Stimulated activated CD8-positive, alpha-beta memory T cell treated with anti-CD3 and anti-CD28 coated beads, Interleukin-4, amount 100 ng/mL, for 4 hours (primary cell): Measurements from ENCODE around the gene XYLT2.
"Not testable (repeated sequence)": the region's sequence is repeated elsewhere in the genome, so short reads cannot be mapped to it uniquely, and the experiment has no call there.

Experiments used
- DNase-seq, 2 donors: peaks; one replicate each; pipeline ENCODE4 v3.0.0-alpha.2; 2020; ENCODE audit warnings: low read depth in 2 of 2, low spot score in 1 of 2

The XYLT2 gene

GRCh38 chr17:50345432-50346312, at the start of gene XYLT2:
TSS of gene XYLT2 (plus strand) at chr17:50346126. CDS start at chr17:50346141, 15 bp downstream.
- peak; percentile 77 to 84 for DNase-seq

GRCh38 chr17:50297407-50297865, 48.5 kb upstream of the XYLT2 start:
- peak; percentile 56 to 57 for DNase-seq

GRCh38 chr17:50298018-50298417, 47.9 kb upstream of the XYLT2 start:
- DNase-seq: no peak

- DNase-seq: no peak
These were observed 46.1 kb upstream of the XYLT2 start for GRCh38 chr17:50299776-50300175.

GRCh38 chr17:50300824-50301223, 45.1 kb upstream of the XYLT2 start:
- not testable (repeated sequence) for DNase-seq

GRCh38 chr17:50301891-50302584, 43.9 kb upstream of the XYLT2 start:
- DNase-seq: no peak

- DNase-seq: no peak
These were observed 42.9 kb upstream of the XYLT2 start for GRCh38 chr17:50303051-50303450.

GRCh38 chr17:50303596-50303995, 42.3 kb upstream of the XYLT2 start:
- DNase-seq: no peak

- no peak for DNase-seq
These were observed 41.0 kb upstream of the XYLT2 start for GRCh38 chr17:50304781-50305404.

- no peak for DNase-seq
These were observed 38.3 kb upstream of the XYLT2 start for GRCh38 chr17:50307654-50308053.

- DNase-seq: no peak
These were observed 37.3 kb upstream of the XYLT2 start for GRCh38 chr17:50308666-50309065.

- no peak for DNase-seq
These were observed 35.3 kb upstream of the XYLT2 start for GRCh38 chr17:50310455-50311111.

- DNase-seq: no peak
These were observed 34.8 kb upstream of the XYLT2 start for GRCh38 chr17:50311112-50311460.

GRCh38 chr17:50311483-50311882, 34.4 kb upstream of the XYLT2 start:
- DNase-seq: no peak

- no peak for DNase-seq
These were observed 33.6 kb upstream of the XYLT2 start for GRCh38 chr17:50312308-50312707.

GRCh38 chr17:50314456-50315011, 31.4 kb upstream of the XYLT2 start:
- no peak for DNase-seq

GRCh38 chr17:50316016-50316587, 29.8 kb upstream of the XYLT2 start:
- no peak for DNase-seq

- DNase-seq: not testable (repeated sequence)
These were observed 29.3 kb upstream of the XYLT2 start for GRCh38 chr17:50316660-50317059.

GRCh38 chr17:50317121-50317520, 28.8 kb upstream of the XYLT2 start:
- DNase-seq: no peak

- no peak for DNase-seq
These were observed 27.2 kb upstream of the XYLT2 start for GRCh38 chr17:50318501-50319285.
